CD14-positive monocyte (primary cell): ENCODE results near the gene EMILIN2. TPM values are rescaled to one million over a fixed set of nuclear protein-coding genes. Genes with fewer than 3 reads are reported as not detected.

Experiments
- DNase-seq, 3 donors: peaks; one replicate each; pipeline ENCODE4 v3.0.0-alpha.2; 2011 to 2022
- H2AFZ ChIP-seq: 2 replicates; pipeline ENCODE4 v1.6.0; 2012; ENCODE audit warnings: mild to moderate bottlenecking, low read depth, low read length, inconsistent platforms; ENCODE audit not compliant: insufficient read depth, poor library complexity, severe bottlenecking
- H3K27ac ChIP-seq, 2 donors: 1 replicate in 1 of 2; 2 replicates in 1 of 2; pipeline ENCODE4 v1.5.1; 2012 to 2013; ENCODE audit warnings: low read length in 2 of 2, control low read depth in 1 of 2, inconsistent platforms in 1 of 2, low read depth in 1 of 2, mild to moderate bottlenecking in 1 of 2
- H3K27me3 ChIP-seq, 2 donors: one replicate each; pipeline versions ENCODE4 v1.6.0 to v1.6.1; 2011 to 2013; ENCODE audit warnings: low read length in 2 of 2; ENCODE audit not compliant: control insufficient read depth in 2 of 2, insufficient read depth in 2 of 2
- H3K36me3 ChIP-seq, 2 donors: replicated peaks in 1 of 2; 1 replicate in 1 of 2; 2 replicates in 1 of 2; pipeline versions ENCODE4 v1.5.1 to v1.6.1; 2012 to 2013; ENCODE audit warnings: low read length in 2 of 2, control low read depth in 1 of 2, inconsistent platforms in 1 of 2, mild to moderate bottlenecking in 1 of 2; ENCODE audit not compliant: insufficient read depth in 2 of 2, control insufficient read depth in 1 of 2
- H3K4me1 ChIP-seq, 2 donors: 1 replicate in 1 of 2; 2 replicates in 1 of 2; pipeline versions ENCODE4 v1.5.1 to v1.6.1; 2012 to 2013; ENCODE audit warnings: low read length in 2 of 2, control low read depth in 1 of 2, inconsistent platforms in 1 of 2, mild to moderate bottlenecking in 1 of 2, moderate library complexity in 1 of 2; ENCODE audit not compliant: insufficient read depth in 2 of 2, control insufficient read depth in 1 of 2
- H3K4me2 ChIP-seq: replicated peaks from 2 replicates; pipeline ENCODE3; 2012; ENCODE audit warnings: low read length, moderate library complexity, mild to moderate bottlenecking; ENCODE audit not compliant: poor library complexity, severe bottlenecking; ENCODE audit errors: extremely low read depth
- H3K4me3 ChIP-seq, 3 experiments: fragments of 200-600 bp in 1 of 3; sonication (generic) in 1 of 3; replicated peaks in 1 of 3; 1 replicate in 2 of 3; 2 replicates in 1 of 3; pipeline ENCODE4 v1.5.1; 2011 to 2013; ENCODE audit warnings: low read length in 3 of 3, mild to moderate bottlenecking in 3 of 3, control low read depth in 2 of 3, low read depth in 2 of 3, inconsistent platforms in 1 of 3, moderate library complexity in 1 of 3
- H3K79me2 ChIP-seq: 2 replicates; pipeline ENCODE4 v1.6.0; 2012; ENCODE audit warnings: mild to moderate bottlenecking, control low read depth, inconsistent platforms, low read length, moderate library complexity; ENCODE audit not compliant: insufficient read depth
- H3K9ac ChIP-seq: 2 replicates; pipeline ENCODE4 v1.6.0; 2017; ENCODE audit warnings: low read length, mild to moderate bottlenecking; ENCODE audit not compliant: insufficient read depth, poor library complexity, severe bottlenecking
- H3K9me3 ChIP-seq, 2 donors: replicated peaks in 1 of 2; 1 replicate in 1 of 2; 2 replicates in 1 of 2; pipeline versions ENCODE4 v1.5.1 to v1.6.1; 2012 to 2013; ENCODE audit warnings: low read length in 2 of 2, control low read depth in 1 of 2; ENCODE audit not compliant: control insufficient read depth in 1 of 2, insufficient read depth in 1 of 2
- H4K20me1 ChIP-seq: 2 replicates; pipeline ENCODE4 v1.6.0; 2012; ENCODE audit warnings: mild to moderate bottlenecking, low read length, control low read depth, moderate library complexity; ENCODE audit not compliant: insufficient read depth
- H3K27ac Mint-ChIP-seq, 7 donors: one replicate each; pipeline ENCODE4 v1.8.0; 2020; ENCODE audit warnings: mild to moderate bottlenecking in 7 of 7, mixed read lengths in 7 of 7, moderate library complexity in 6 of 7, inconsistent platforms in 2 of 7
- H3K27me3 Mint-ChIP-seq, 3 donors: one replicate each; pipeline ENCODE4 v1.8.0; 2021 to 2022; ENCODE audit warnings: low read depth in 3 of 3, mild to moderate bottlenecking in 3 of 3, mixed read lengths in 3 of 3, moderate library complexity in 3 of 3, inconsistent platforms in 1 of 3
- H3K36me3 Mint-ChIP-seq, 2 donors: one replicate each; pipeline ENCODE4 v1.8.0; 2020; ENCODE audit warnings: mixed read lengths in 2 of 2, inconsistent platforms in 1 of 2, mild to moderate bottlenecking in 1 of 2
- H3K4me1 Mint-ChIP-seq: one replicate; pipeline ENCODE4 v1.8.0; 2020; ENCODE audit warnings: mild to moderate bottlenecking, mixed read lengths
- H3K4me3 Mint-ChIP-seq, 2 donors: one replicate each; pipeline ENCODE4 v1.8.0; 2020; ENCODE audit warnings: mild to moderate bottlenecking in 2 of 2, mixed read lengths in 2 of 2, moderate library complexity in 1 of 2
- H3K9me3 Mint-ChIP-seq, 7 donors: one replicate each; pipeline ENCODE4 v1.8.0; 2020 to 2022; ENCODE audit warnings: mixed read lengths in 7 of 7, mild to moderate bottlenecking in 6 of 7, moderate library complexity in 6 of 7, inconsistent platforms in 2 of 7
- CTCF ChIP-seq: fragments of 200-600 bp; IDR thresholded peaks from one replicate; pipeline ENCODE4 v1.8.0; 2022; ENCODE audit warnings: antibody characterized with exemption, mild to moderate bottlenecking
- WGBS: methylation state at CpG from one replicate; pipeline ENCODE4 v1.1.5; 2013; ENCODE audit warnings: missing lambda C conversion rate; ENCODE audit not compliant: insufficient coverage; 5-methylcytosine and 5-hydroxymethylcytosine counted together
- intact Hi-C, 2 donors: fragments of 100-400 bp; cut with micrococcal nuclease; formaldehyde crosslinking; loops; one replicate each; pipeline versions ENCODE4 v1.15.0 to v1.15.1; 2023
- polyA plus RNA-seq, 3 donors: library from polyadenylated mRNA; depleted of rRNA in 1 of 3; unstranded in 2 of 3; stranded (reverse) in 1 of 3; fragments of 300-500 nt in 2 of 3; fragments of >200 nt in 1 of 3; fragmentation: Illumina TruSeq in 2 of 3; gene quantifications; 1 replicate in 2 of 3; 2 replicates in 1 of 3; pipeline ENCODE4 v1.2.3, GENCODE V29; 2012 to 2021

The EMILIN2 gene
- polyA plus RNA-seq, 3 donors, result 30.5 to 43.2 (median 33.8) TPM

GRCh38 chr18:2854875-2855274 lies 8.1 kb downstream of the EMILIN2 start:
- Histone ChIP-seq H3K4me1 (peaks cover 77 to 89% of the 10 kb centered on the region in 2 donors), H4K20me1 (peaks cover 98% of the 10 kb centered on the region), H3K4me2 (no peak overlapping the region), H3K9me3 (no peaks in the 10 kb centered on the region), H3K79me2 (peaks cover 80% of the 10 kb centered on the region), H3K4me3 (peak overlapping the region in 1 of 3 experiments; percentile 71), H3K27ac (peak overlapping the region; percentile 96 to 98), H3K27me3 (no peaks in the 10 kb centered on the region), H3K9ac (no peak overlapping the region), H2AFZ (no peak overlapping the region), H3K36me3 (peaks cover 45 to 59% of the 10 kb centered on the region in 2 donors)
- intact Hi-C loops, result no loop called here
- H3K36me3 Mint-ChIP-seq, result peaks cover 58 to 70% of the 10 kb centered on the region in 2 donors
- peaks cover 0 to 3% (median 0%) of the 10 kb centered on the region in 7 donors for H3K9me3 Mint-ChIP-seq
- peaks cover 88% of the 10 kb centered on the region for H3K4me1 Mint-ChIP-seq
- peak overlapping the region; percentile 92 to 98 (median 96) for H3K27ac Mint-ChIP-seq
- no peak overlapping the region for H3K4me3 Mint-ChIP-seq
- WGBS, result 83% methylated on average over 5 of the region's 6 CpGs
- H3K27me3 Mint-ChIP-seq, result peaks cover 0 to 2% (median under 1%) of the 10 kb centered on the region in 3 donors
- TF ChIP-seq CTCF, result no peak
- no peak for DNase-seq

- WGBS, result 88% methylated on average over 9 of the region's 22 CpGs
- Mint-ChIP-seq H3K36me3 (peaks cover 55 to 67% of the 10 kb centered on the region in 2 donors), H3K4me3 (peak overlapping the region; percentile 48 to 84), H3K27me3 (peaks cover 0 to 2% (median 1%) of the 10 kb centered on the region in 3 donors), H3K27ac (peak overlapping the region; percentile 96 to 99 (median 97)), H3K4me1 (peaks cover 84% of the 10 kb centered on the region), H3K9me3 (peaks cover 0 to 8% (median 0%) of the 10 kb centered on the region in 7 donors)
- peak; percentile 28 to 44 (median 37) for DNase-seq
- peak overlapping the region; percentile 96 to 98 for H3K27ac ChIP-seq
- no peaks in the 10 kb centered on the region for H3K9me3 ChIP-seq
- TF ChIP-seq CTCF, result no peak
- peak overlapping the region in 2 of 3 experiments; percentile 17 to 71 for H3K4me3 ChIP-seq
- no peaks in the 10 kb centered on the region for H3K27me3 ChIP-seq
- H3K79me2 ChIP-seq, result peaks cover 76% of the 10 kb centered on the region
- H4K20me1 ChIP-seq, result peaks cover 96% of the 10 kb centered on the region
- peaks cover 45 to 50% of the 10 kb centered on the region in 2 donors for H3K36me3 ChIP-seq
- peaks cover 68 to 81% of the 10 kb centered on the region in 2 donors for H3K4me1 ChIP-seq
- H3K9ac ChIP-seq, result peak overlapping the region; percentile 72
- peak overlapping the region; percentile 73 for H3K4me2 ChIP-seq
- H2AFZ ChIP-seq, result no peak overlapping the region
- intact Hi-C loops, result no loop called here
Measured at GRCh38 chr18:2855560-2856350, 8.9 kb downstream of the EMILIN2 start.
